HCT116 (cell line): ENCODE results near the gene CDK11A. TPM values are rescaled to one million over a fixed set of nuclear protein-coding genes. Genes with fewer than 3 reads are reported as not detected.

Source experiments
- ATAC-seq: fragments of 200-7000 bp; cut with Tn5 transposase; 2 replicates; pipeline ENCODE4 v1.9.1; 2020; ENCODE audit warnings: mild to moderate bottlenecking, moderate library complexity
- BruUV-seq: library from RNA; stranded (reverse); fragments of 400-500 nt; replicated peaks from 2 replicates; lab custom pipeline; 2021; lab: Mats Ljungman, UMichigan
- CTCF ChIA-PET: fragments of 300-600 bp; sonication (Branson Sonifier 250); formaldehyde crosslinking; loops from one replicate; lab custom pipeline; 2021; ENCODE audit warnings: antibody characterized with exemption; lab: Charles Lee
- POLR2A ChIA-PET: fragments of 300-600, 350-600 bp; sonication (Branson Sonifier 250); formaldehyde crosslinking; loops from one replicate; lab custom pipeline; 2021; ENCODE audit warnings: antibody characterized with exemption; lab: Charles Lee
- RAD21 ChIA-PET, 2 experiments: fragments of 300-600 bp; sonication (Branson Sonifier 250); formaldehyde crosslinking; loops; one replicate each; lab custom pipeline; 2023; ENCODE audit warnings: low total read pairs in 2 of 2; ENCODE audit not compliant: uncharacterized antibody in 2 of 2, unreplicated experiment in 2 of 2, low non-redundant PET in 1 of 2; lab: Charles Lee
- DNase-seq: peaks from one replicate; pipeline ENCODE4 v3.0.0-alpha.2; 2010; ENCODE audit warnings: low read depth, low spot score
- H2AFZ ChIP-seq: fragments of 200-600 bp; shearing (Covaris generic), sonication (generic); 2 replicates; pipeline ENCODE4 v1.6.1; 2017; ENCODE audit warnings: low read depth, mixed run types, mixed read lengths, antibody characterized with exemption, low read length; ENCODE audit not compliant: poor library complexity, severe bottlenecking
- H3K27ac ChIP-seq: 2 replicates; pipeline ENCODE4 v1.5.1; 2012; ENCODE audit warnings: low read depth, low read length
- H3K27me3 ChIP-seq: fragments of 200-600 bp; sonication (generic); 2 replicates; pipeline ENCODE4 v1.6.1; 2016; ENCODE audit warnings: mixed run types, low read length, mixed read lengths; ENCODE audit not compliant: insufficient read depth
- H3K36me3 ChIP-seq, 2 experiments: fragments of 200-500 bp in 1 of 2; fragments of 200-600 bp in 1 of 2; sonication (Bioruptor generic) in 1 of 2; sonication (generic) in 1 of 2; 2 replicates each; pipeline versions ENCODE4 v1.5.1 to v1.6.1; 2014 to 2016; ENCODE audit warnings: low read length in 2 of 2, inconsistent platforms in 1 of 2, mixed read lengths in 1 of 2, mixed run types in 1 of 2; ENCODE audit not compliant: insufficient read depth in 2 of 2, control insufficient read depth in 1 of 2
- H3K4me1 ChIP-seq, 2 experiments: fragments of 200-600 bp in 1 of 2; sonication (generic) in 1 of 2; 2 replicates each; pipeline versions ENCODE4 v1.5.1 to v1.6.1; 2012 to 2017; ENCODE audit warnings: low read length in 2 of 2, inconsistent platforms in 1 of 2, mild to moderate bottlenecking in 1 of 2, mixed read lengths in 1 of 2, mixed run types in 1 of 2, moderate library complexity in 1 of 2; ENCODE audit not compliant: insufficient read depth in 2 of 2, control insufficient read depth in 1 of 2
- H3K4me2 ChIP-seq: fragments of 200-600 bp; sonication (generic); 2 replicates; pipeline ENCODE4 v1.6.1; 2017; ENCODE audit warnings: mixed run types, low read length, mixed read lengths
- H3K4me3 ChIP-seq, 2 experiments: fragments of 200-600 bp in 1 of 2; sonication (generic) in 1 of 2; replicated peaks in 1 of 2; 2 replicates each; pipeline ENCODE4 v1.5.1; 2011 to 2016; ENCODE audit warnings: low read length in 2 of 2, control low read depth in 1 of 2, low read depth in 1 of 2, mild to moderate bottlenecking in 1 of 2, mixed read lengths in 1 of 2, mixed run types in 1 of 2
- H3K79me2 ChIP-seq: fragments of 200-600 bp; sonication (generic); 2 replicates; pipeline ENCODE4 v1.6.1; 2017; ENCODE audit warnings: mild to moderate bottlenecking, mixed run types, low read length, moderate library complexity, mixed read lengths; ENCODE audit not compliant: insufficient read depth
- H3K9ac ChIP-seq: fragments of 200-600 bp; sonication (generic); 2 replicates; pipeline ENCODE4 v1.6.1; 2016; ENCODE audit warnings: low read length, mixed read lengths
- H3K9me2 ChIP-seq: fragments of 200-600 bp; sonication (generic), shearing (Covaris generic); 2 replicates; pipeline ENCODE4 v1.6.1; 2017; ENCODE audit warnings: mixed run types, mild to moderate bottlenecking, moderate library complexity; ENCODE audit not compliant: insufficient read depth
- H3K9me3 ChIP-seq, 2 experiments: fragments of 200-500 bp in 1 of 2; fragments of 200-600 bp in 1 of 2; sonication (Bioruptor generic) in 1 of 2; sonication (generic) in 1 of 2; 2 replicates each; pipeline ENCODE4 v1.6.1; 2014 to 2017; ENCODE audit warnings: low read length in 2 of 2, mixed read lengths in 2 of 2, inconsistent platforms in 1 of 2, low read depth in 1 of 2, mild to moderate bottlenecking in 1 of 2, mixed run types in 1 of 2, moderate library complexity in 1 of 2; ENCODE audit not compliant: control insufficient read depth in 1 of 2, insufficient read depth in 1 of 2
- H4K20me1 ChIP-seq: fragments of 200-600 bp; sonication (generic), shearing (Covaris generic); 2 replicates; pipeline ENCODE4 v1.6.1; 2017; ENCODE audit warnings: mixed run types, mild to moderate bottlenecking, moderate library complexity; ENCODE audit not compliant: insufficient read depth
- CBX3 ChIP-seq: IDR thresholded peaks from 2 replicates; pipeline ENCODE4 v1.6.1; 2012; ENCODE audit warnings: low read depth
- CEBPB ChIP-seq: IDR thresholded peaks from 2 replicates; pipeline ENCODE4 v1.6.1; 2012; ENCODE audit warnings: low read depth
- EGR1 ChIP-seq: IDR thresholded peaks from 2 replicates; pipeline ENCODE4 v1.6.1; 2012; ENCODE audit warnings: low read depth
- ELF1 ChIP-seq: IDR thresholded peaks from 2 replicates; pipeline ENCODE4 v1.6.1; 2012; ENCODE audit warnings: low read depth, borderline replicate concordance
- EZH2 ChIP-seq: fragments of 200-600 bp; sonication (generic); IDR thresholded peaks from 2 replicates; pipeline ENCODE4 v1.6.1; 2017; ENCODE audit warnings: antibody characterized with exemption, mixed run types
- EZH2phosphoT487 ChIP-seq: fragments of 200-600 bp; IDR thresholded peaks from 2 replicates; pipeline ENCODE4 v1.6.1; 2018; ENCODE audit warnings: antibody characterized with exemption, borderline replicate concordance
- JUND ChIP-seq: IDR thresholded peaks from 2 replicates; pipeline ENCODE4 v1.6.1; 2012
- POLR2A ChIP-seq: IDR thresholded peaks from 2 replicates; pipeline ENCODE4 v1.7.0; 2011; ENCODE audit warnings: borderline replicate concordance; ENCODE audit not compliant: insufficient read depth, insufficient read length; ENCODE audit errors: extremely low read depth
- POLR2AphosphoS5 ChIP-seq: IDR thresholded peaks from 2 replicates; pipeline ENCODE4 v1.6.1; 2011; ENCODE audit warnings: mild to moderate bottlenecking, low read depth, low read length, moderate library complexity
- SP1 ChIP-seq: IDR thresholded peaks from 2 replicates; pipeline ENCODE4 v1.6.1; 2012; ENCODE audit warnings: low read depth
- TCF7L2 ChIP-seq: IDR thresholded peaks from 2 replicates; pipeline ENCODE4 v1.7.0; 2011; ENCODE audit warnings: borderline replicate concordance, inconsistent platforms; ENCODE audit not compliant: insufficient read depth, insufficient read length; ENCODE audit errors: extremely low read depth
- intact Hi-C: fragments of 100-400 bp; cut with micrococcal nuclease; formaldehyde crosslinking; loops from 2 replicates; pipeline ENCODE4 v1.10.0; 2022
- total RNA-seq: library from RNA; stranded (reverse); gene quantifications from one replicate; pipeline ENCODE4 v1.2.1, GENCODE V29; 2021; ENCODE audit not compliant: unreplicated experiment
- TF ChIP-seq, protein P1 (sequence below): IDR thresholded peaks from 2 replicates; pipeline ENCODE4 v1.6.1; 2012

CDK11A gene
- total RNA-seq, 1 experiment from 2014 or later = 61.0 TPM

GRCh38 chr1:1773874-1774273 lies 49.7 kb upstream of the CDK11A start:
- POLR2A ChIA-PET = no interaction called here
- no peaks in the 10 kb centered on the region; the same call in 1 of the 2 replicates for H4K20me1 ChIP-seq

GRCh38 chr1:1771096-1771495 lies 46.9 kb upstream of the CDK11A start:
- POLR2A ChIA-PET = no interaction called here
- H2AFZ ChIP-seq = no peak overlapping the region
- H3K4me1 ChIP-seq = peaks cover 1 to 9% of the 10 kb centered on the region in 2 experiments; a peak in 3 of 4 replicates
- intact Hi-C loops = no loop called here
- no peak overlapping the region for H3K4me2 ChIP-seq
- ATAC-seq = no peak
- H3K36me3 ChIP-seq = peaks cover 2 to 37% of the 10 kb centered on the region in 2 experiments; a peak in 2 of 4 replicates
- no peak for TF ChIP-seq ELF1
- TF ChIP-seq, all 23 proteins: peak for 0
- Histone ChIP-seq H3K9ac (no peak overlapping the region), H3K27me3 (no peaks in the 10 kb centered on the region), H3K27ac (no peak overlapping the region), H3K9me3 (peaks cover 0 to 5% of the 10 kb centered on the region in 2 experiments; a peak in 1 of 4 replicates), H4K20me1 (no peaks in the 10 kb centered on the region; the same call in 1 of the 2 replicates), H3K4me3 (no peak overlapping the region), H3K79me2 (peaks cover 100% of the 10 kb centered on the region), H3K9me2 (no peaks in the 10 kb centered on the region)
- RAD21 ChIA-PET = no interaction called here
- DNase-seq = no peak
- BruUV-seq = no TSS peak
- CTCF ChIA-PET = no interaction called here

More at GRCh38 chr1:1773874-1774273, 49.7 kb upstream of the CDK11A start:
- Histone ChIP-seq H3K27ac (no peak overlapping the region), H3K36me3 (peaks cover 2 to 26% of the 10 kb centered on the region in 2 experiments; a peak in 2 of 4 replicates), H2AFZ (no peak overlapping the region), H3K27me3 (no peaks in the 10 kb centered on the region), H3K9ac (no peak overlapping the region), H3K9me2 (no peaks in the 10 kb centered on the region), H3K4me2 (no peak overlapping the region), H3K4me3 (no peak overlapping the region), H3K9me3 (peaks cover 0 to 5% of the 10 kb centered on the region in 2 experiments; a peak in 1 of 4 replicates), H3K79me2 (peaks cover 92% of the 10 kb centered on the region), H3K4me1 (peaks cover 9 to 25% of the 10 kb centered on the region in 2 experiments; a peak in 3 of 4 replicates)
- DNase-seq (no peak), ATAC-seq (no peak)
- ChIA-PET CTCF (no interaction called here), RAD21 (no interaction called here)
- BruUV-seq = no TSS peak
- TF ChIP-seq EZH2phosphoT487 (no peak), ELF1 (no peak), SP1 (no peak), CBX3 (no peak), CEBPB (no peak), POLR2AphosphoS5 (no peak), EZH2 (no peak), TCF7L2 (no peak), EGR1 (no peak), JUND (no peak), POLR2A (no peak)
- TF ChIP-seq, protein P1, sequence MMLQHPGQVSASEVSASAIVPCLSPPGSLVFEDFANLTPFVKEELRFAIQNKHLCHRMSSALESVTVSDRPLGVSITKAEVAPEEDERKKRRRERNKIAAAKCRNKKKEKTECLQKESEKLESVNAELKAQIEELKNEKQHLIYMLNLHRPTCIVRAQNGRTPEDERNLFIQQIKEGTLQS = no peak
- intact Hi-C loops = no loop called here
